ENCODE data around the gene MRPL49. TPM values are rescaled to one million over a fixed set of nuclear protein-coding genes. Genes with fewer than 3 reads are reported as not detected.
A peak's percentile ranks its signal among the peaks of the same experiment; 100 is the strongest.

The MRPL49 gene
- total RNA-seq, 4 donors from 2014 or later: 48.0 to 68.5 (median 61.7) TPM

GRCh38 chr11:65128182-65129145 is 6.3 kb downstream of the MRPL49 start:
- Histone ChIP-seq H3K27ac (no peak overlapping the region), H3K4me3 (no peak overlapping the region), H3K36me3 (peaks cover 80% of the 10 kb centered on the region), H3K4me1 (peaks cover 28% of the 10 kb centered on the region), H3K9me3 (no peaks in the 10 kb centered on the region), H3K27me3 (no peaks in the 10 kb centered on the region)
- WGBS: 76% methylated on average over 6 of the region's 15 CpGs
- no peak for TF ChIP-seq EP300 (IDR thresholded peaks at IDR 0.05)
- no peak for TF ChIP-seq POLR2AphosphoS5 (IDR thresholded peaks at IDR 0.05)
- no peak for TF ChIP-seq POLR2A (IDR thresholded peaks at IDR 0.05)
- no peak for TF ChIP-seq CTCF (IDR thresholded peaks at IDR 0.05)
- DNase-seq (ENCODE audit: low spot score in 2 of 2): peak; percentile 55 to 77

GRCh38 chr11:65129649-65130441 is 7.7 kb downstream of the MRPL49 start:
- no peak overlapping the region for H3K4me3 ChIP-seq
- no peaks in the 10 kb centered on the region for H3K27me3 ChIP-seq
- WGBS: 83% methylated on average over 12 of the region's 13 CpGs
- H3K36me3 ChIP-seq: peaks cover 77% of the 10 kb centered on the region
- peaks cover 22% of the 10 kb centered on the region for H3K4me1 ChIP-seq
- TF ChIP-seq POLR2A (IDR thresholded peaks at IDR 0.05): no peak
- no peak for TF ChIP-seq CTCF (IDR thresholded peaks at IDR 0.05)
- no peak for TF ChIP-seq EP300 (IDR thresholded peaks at IDR 0.05)
- TF ChIP-seq POLR2AphosphoS5 (IDR thresholded peaks at IDR 0.05): no peak
- no peak overlapping the region for H3K27ac ChIP-seq
- no peaks in the 10 kb centered on the region for H3K9me3 ChIP-seq
- DNase-seq (ENCODE audit: low spot score in 2 of 2): peak; percentile 57 to 72

- no peak overlapping the region for H3K27ac ChIP-seq
- TF ChIP-seq EP300 (IDR thresholded peaks at IDR 0.05) (no peak), CTCF (IDR thresholded peaks at IDR 0.05) (no peak), POLR2AphosphoS5 (IDR thresholded peaks at IDR 0.05) (no peak), POLR2A (IDR thresholded peaks at IDR 0.05) (no peak)
- H3K36me3 ChIP-seq: peaks cover 67% of the 10 kb centered on the region
- peak in 1 of 2 donors; percentile 60 for DNase-seq (ENCODE audit: low spot score in 2 of 2)
- 94% methylated on average over 9 of the region's 19 CpGs for WGBS
- H3K27me3 ChIP-seq: no peaks in the 10 kb centered on the region
- peaks cover 29% of the 10 kb centered on the region for H3K4me1 ChIP-seq
- no peaks in the 10 kb centered on the region for H3K9me3 ChIP-seq
- H3K4me3 ChIP-seq: no peak overlapping the region
Measured at GRCh38 chr11:65130631-65131416, 8.7 kb downstream of the MRPL49 start.

GRCh38 chr11:65131417-65131776 is 9.3 kb downstream of the MRPL49 start:
- no peak for TF ChIP-seq EP300 (IDR thresholded peaks at IDR 0.05)
- no peak for TF ChIP-seq POLR2A (IDR thresholded peaks at IDR 0.05)
- no peak for TF ChIP-seq CTCF (IDR thresholded peaks at IDR 0.05)
- no peak for TF ChIP-seq POLR2AphosphoS5 (IDR thresholded peaks at IDR 0.05)
- Histone ChIP-seq H3K4me3 (no peak overlapping the region), H3K36me3 (peaks cover 61% of the 10 kb centered on the region), H3K9me3 (no peaks in the 10 kb centered on the region), H3K27me3 (no peaks in the 10 kb centered on the region), H3K4me1 (peaks cover 34% of the 10 kb centered on the region), H3K27ac (no peak overlapping the region)
- DNase-seq (ENCODE audit: low spot score in 2 of 2): no peak
- WGBS: 88% methylated on average over 3 of the region's 3 CpGs
